HCT116 (cell line): ENCODE results near the gene SERTAD2.

Experiments
- EZH2phosphoT487 ChIP-seq: fragments of 200-600 bp; IDR thresholded peaks from 2 replicates; pipeline ENCODE4 v1.6.1; 2018; ENCODE audit warnings: antibody characterized with exemption, borderline replicate concordance
- POLR2A ChIP-seq: IDR thresholded peaks from 2 replicates; pipeline ENCODE4 v1.7.0; 2011; ENCODE audit warnings: borderline replicate concordance; ENCODE audit not compliant: insufficient read depth, insufficient read length; ENCODE audit errors: extremely low read depth
- POLR2AphosphoS5 ChIP-seq: IDR thresholded peaks from 2 replicates; pipeline ENCODE4 v1.6.1; 2011; ENCODE audit warnings: mild to moderate bottlenecking, low read depth, low read length, moderate library complexity

- TF ChIP-seq POLR2AphosphoS5 = peak; percentile 23; the same call in 1 of the 2 replicates
- TF ChIP-seq POLR2A = no peak
- no peak for TF ChIP-seq EZH2phosphoT487
Measured at GRCh38 chr2:64629875-64630274, 23.8 kb downstream of the SERTAD2 start.
